K562 (cell line): ENCODE measurements around the gene POFUT2. TPM values are rescaled to one million over a fixed set of nuclear protein-coding genes. Genes with fewer than 3 reads are reported as not detected.

ENCODE experiments used
- MGA ChIP-seq: fragments of 450-650 bp; IDR thresholded peaks from 2 replicates; pipeline ENCODE4 v1.6.1; 2016; ENCODE audit warnings: mild to moderate bottlenecking, moderate library complexity
- polyA plus RNA-seq, 8 experiments: library from polyadenylated mRNA; depleted of rRNA in 4 of 8; stranded (reverse) in 5 of 8; unstranded in 3 of 8; fragments of >200 nt; fragmentation: Nextera tagmentation in 2 of 8; fragmentation: Illumina TruSeq in 1 of 8; extraction: Ambion mirVana in 2 of 8; extraction: Trizol in 1 of 8; gene quantifications; 2 replicates each; pipeline versions ENCODE4 v1.2.1 to v1.2.3, GENCODE V29; 2011 to 2014; ENCODE audit warnings: inconsistent platforms in 1 of 8, missing spikeins in 1 of 8
- total RNA-seq, 7 experiments: library from RNA; depleted of rRNA in 6 of 7; stranded (reverse); fragments of >200 nt in 6 of 7; fragmentation: Illumina TruSeq in 2 of 7; extraction: Trizol in 2 of 7; gene quantifications; 2 replicates each; pipeline versions ENCODE4 v1.2.1 to v1.2.3, GENCODE V29; 2011 to 2021; ENCODE audit warnings: low replicate concordance in 1 of 7

POFUT2 gene
- total and polyA plus RNA-seq, 9 of the 15 experiments (the other 6 are each of a cell fraction or from before 2014, with no cell fraction given): 1.1 to 24.2 (median 11.0) TPM

DNA sequence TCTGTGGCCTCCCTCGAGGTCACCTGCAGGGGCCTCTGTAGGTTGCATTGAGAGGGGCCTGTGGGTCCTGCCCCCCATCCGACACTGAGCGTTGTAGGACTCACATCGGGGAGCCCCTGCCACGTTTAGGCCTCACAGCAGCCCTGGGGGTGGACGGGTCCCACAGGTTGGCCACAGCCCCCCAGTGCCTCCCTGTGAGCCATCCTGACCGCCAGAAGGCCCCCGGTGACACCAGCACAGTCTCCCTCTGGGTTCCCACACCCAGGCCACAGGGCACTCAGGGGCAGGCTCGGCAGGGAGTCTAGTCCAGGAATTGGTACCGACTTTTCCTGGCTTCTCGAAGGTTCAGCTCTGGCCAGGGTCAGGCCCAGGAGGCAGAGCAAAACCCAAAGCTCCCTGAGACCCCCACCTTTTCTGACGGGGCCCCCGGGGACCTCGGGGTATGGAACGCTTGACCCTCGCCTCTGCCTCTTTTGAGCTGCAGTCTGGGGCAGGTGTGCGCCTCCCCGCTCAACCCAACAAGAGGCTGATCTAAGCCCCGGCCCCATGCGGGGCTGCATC, 13.9 kb upstream of the POFUT2 start (continued):
- no peak for TF ChIP-seq MGA
